GM19351 (cell line): Measurements from ENCODE around the gene DOK5.

Experiments used
- ATAC-seq: cut with Tn5 transposase; IDR thresholded peaks from one replicate; pipeline ENCODE4 v1.9.1; 2021; ENCODE audit warnings: mild to moderate bottlenecking, moderate library complexity; ENCODE audit not compliant: unreplicated experiment

Gene DOK5

GRCh38 chr20:54680872-54681619, 205.7 kb downstream of the DOK5 start:
- peak; percentile 54 for ATAC-seq

- ATAC-seq, result no peak
Observed at GRCh38 chr20:54681869-54682268, 206.5 kb downstream of the DOK5 start.

GRCh38 chr20:54688476-54688875, 213.1 kb downstream of the DOK5 start:
- no peak for ATAC-seq

- ATAC-seq, result no peak
Observed at GRCh38 chr20:54690323-54690722, 214.9 kb downstream of the DOK5 start.

- ATAC-seq, result no peak
Observed at GRCh38 chr20:54691327-54691726, 215.9 kb downstream of the DOK5 start.

- no peak for ATAC-seq
Observed at GRCh38 chr20:54692168-54692887, 216.9 kb downstream of the DOK5 start.

GRCh38 chr20:54694516-54694915, 219.1 kb downstream of the DOK5 start:
- ATAC-seq, result no peak

- no peak for ATAC-seq
Observed at GRCh38 chr20:54698373-54698772, 223.0 kb downstream of the DOK5 start.
